ENCODE results near the gene SUN2. TPM values are rescaled to one million over a fixed set of nuclear protein-coding genes. Genes with fewer than 3 reads are reported as not detected.

Gene SUN2
- total RNA-seq, 1 experiment from 2014 or later = 169 TPM

DNA sequence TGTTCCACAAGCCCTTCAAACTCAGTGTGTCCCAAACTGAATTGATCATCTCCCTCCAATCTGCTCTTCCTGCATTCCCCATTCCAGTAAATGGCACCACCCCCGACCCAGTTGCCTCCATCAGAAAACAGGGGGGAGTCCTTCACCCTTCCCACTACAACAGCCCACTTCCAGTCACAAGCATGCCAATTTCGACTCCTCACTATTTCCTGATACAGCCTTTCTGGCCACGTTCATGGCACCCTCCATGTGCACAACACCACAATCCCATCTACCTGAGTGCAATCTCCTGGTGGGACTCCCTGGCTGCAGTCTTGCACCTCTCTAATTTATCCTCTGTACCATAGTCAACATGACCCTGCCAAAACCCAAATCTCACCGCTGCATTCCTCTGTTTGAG, 39.8 kb upstream of the SUN2 start:
- ChIA-PET POLR2A (ENCODE audit: unreplicated experiment) (no interaction called here), CTCF (no interaction called here)
- no peak overlapping the region for H3K4me2 ChIP-seq
- H3K36me3 ChIP-seq (ENCODE audit: low read depth) = 0 out of 2 replicates have a peak, but pooled peaks cover 2% of the 10 kb centered on the region
- peaks cover 18% of the 10 kb centered on the region for H3K4me1 ChIP-seq (replicated peaks; ENCODE audit: insufficient read depth)
- no peak overlapping the region for H3K4me3 ChIP-seq
- no TSS peak for BruUV-seq (replicated peaks)
- no peaks in the 10 kb centered on the region for H3K9me2 ChIP-seq (ENCODE audit: insufficient read depth)
- intact Hi-C loops (cut with micrococcal nuclease; ENCODE audit: unreplicated experiment) = no loop called here
- H2AFZ ChIP-seq = no peak overlapping the region
- DNase-seq = no peak
- H3K27ac ChIP-seq = no peak overlapping the region
- no peaks in the 10 kb centered on the region for H3K9me3 ChIP-seq (ENCODE audit: insufficient read depth, low read depth)
- TF ChIP-seq, protein P1, sequence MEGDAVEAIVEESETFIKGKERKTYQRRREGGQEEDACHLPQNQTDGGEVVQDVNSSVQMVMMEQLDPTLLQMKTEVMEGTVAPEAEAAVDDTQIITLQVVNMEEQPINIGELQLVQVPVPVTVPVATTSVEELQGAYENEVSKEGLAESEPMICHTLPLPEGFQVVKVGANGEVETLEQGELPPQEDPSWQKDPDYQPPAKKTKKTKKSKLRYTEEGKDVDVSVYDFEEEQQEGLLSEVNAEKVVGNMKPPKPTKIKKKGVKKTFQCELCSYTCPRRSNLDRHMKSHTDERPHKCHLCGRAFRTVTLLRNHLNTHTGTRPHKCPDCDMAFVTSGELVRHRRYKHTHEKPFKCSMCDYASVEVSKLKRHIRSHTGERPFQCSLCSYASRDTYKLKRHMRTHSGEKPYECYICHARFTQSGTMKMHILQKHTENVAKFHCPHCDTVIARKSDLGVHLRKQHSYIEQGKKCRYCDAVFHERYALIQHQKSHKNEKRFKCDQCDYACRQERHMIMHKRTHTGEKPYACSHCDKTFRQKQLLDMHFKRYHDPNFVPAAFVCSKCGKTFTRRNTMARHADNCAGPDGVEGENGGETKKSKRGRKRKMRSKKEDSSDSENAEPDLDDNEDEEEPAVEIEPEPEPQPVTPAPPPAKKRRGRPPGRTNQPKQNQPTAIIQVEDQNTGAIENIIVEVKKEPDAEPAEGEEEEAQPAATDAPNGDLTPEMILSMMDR (conservative IDR thresholded peaks at IDR 0.05) = no peak
- TF ChIP-seq EZH2 (IDR thresholded peaks at IDR 0.05; ENCODE audit: low read depth) = no peak
- H4K20me1 ChIP-seq (ENCODE audit: insufficient read depth) = no peaks in the 10 kb centered on the region
- peaks cover 11% of the 10 kb centered on the region; the same call in 1 of the 2 replicates for H3F3A ChIP-seq (ENCODE audit: insufficient read depth, low read depth)
- H3K27me3 ChIP-seq (ENCODE audit: insufficient read depth, low read depth) = no peaks in the 10 kb centered on the region
- peaks cover 14% of the 10 kb centered on the region for H3K79me2 ChIP-seq (ENCODE audit: low read depth)

DNA sequence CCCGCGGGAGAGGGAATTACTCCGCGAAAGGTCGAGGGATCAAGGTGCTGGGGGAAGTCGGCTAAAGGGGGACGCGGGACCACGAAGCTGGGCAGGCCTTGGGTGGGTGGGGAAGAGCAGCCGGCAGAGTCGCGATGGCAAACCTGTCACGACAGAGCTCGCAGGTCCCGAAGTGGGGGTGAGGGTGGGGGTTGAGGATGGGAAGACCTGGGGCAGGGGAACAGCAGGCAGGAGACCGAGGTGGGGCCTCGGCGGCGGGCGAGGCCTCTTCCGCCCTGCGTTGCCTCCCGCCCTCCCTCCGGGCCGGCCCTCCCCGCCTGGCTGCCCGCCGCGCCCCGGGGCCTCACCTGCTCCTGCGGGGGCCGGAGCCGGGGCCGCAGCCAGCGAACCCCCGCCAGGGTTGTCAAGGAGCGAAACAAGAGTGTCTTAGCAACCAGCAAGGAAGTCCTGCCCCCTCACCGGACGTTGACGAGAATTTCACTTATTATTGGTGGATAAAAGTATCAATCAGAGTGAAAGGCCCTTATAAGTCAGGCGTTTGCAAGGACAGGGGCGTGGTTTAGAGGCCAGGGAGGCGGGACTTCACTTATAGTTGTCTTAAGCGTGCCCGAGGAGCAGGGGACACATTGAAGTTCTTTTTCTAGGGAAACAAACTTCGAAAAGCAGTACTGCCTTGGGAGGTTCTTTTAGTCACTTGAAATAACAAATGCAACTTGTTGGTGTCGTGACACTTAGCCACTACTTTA, 38.1 kb upstream of the SUN2 start, which contains the start of gene DNAL4:
Gene DNAL4 (minus strand): TSS at position 423 of the 746 bp plus-strand sequence. CDS start 11,412 bp downstream, outside the sequence.
- H3K9me3 ChIP-seq (ENCODE audit: insufficient read depth, low read depth) = no peaks in the 10 kb centered on the region
- intact Hi-C loops (cut with micrococcal nuclease; ENCODE audit: unreplicated experiment) = no loop called here

DNA sequence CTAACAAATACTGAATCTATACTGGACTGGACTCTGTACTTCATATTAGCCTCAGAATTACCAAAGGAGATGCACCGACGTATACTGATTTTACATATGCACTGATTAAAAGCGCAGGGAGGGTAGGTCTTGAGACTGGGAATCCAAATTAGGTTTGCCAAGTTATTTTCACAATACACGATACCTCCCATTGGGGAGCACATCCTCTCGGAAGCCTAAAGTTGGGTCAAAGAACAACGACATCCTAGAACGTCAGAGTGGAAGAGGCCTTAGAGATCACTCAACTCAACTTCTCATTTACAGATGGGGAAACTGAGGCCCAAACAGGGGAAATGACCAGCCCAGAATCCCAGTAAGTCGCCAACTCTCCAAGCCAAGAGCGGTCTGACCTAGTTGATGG, 37.5 kb upstream of the SUN2 start:
- TF ChIP-seq EZH2 (IDR thresholded peaks at IDR 0.05; ENCODE audit: low read depth) = no peak
- TF ChIP-seq, protein P1 (conservative IDR thresholded peaks at IDR 0.05) = no peak
- Histone ChIP-seq H3K27ac (0 out of 2 replicates have a peak overlapping the region, but pooled peaks have one; percentile 1), H3K9me3 (ENCODE audit: insufficient read depth, low read depth) (no peaks in the 10 kb centered on the region), H3K36me3 (ENCODE audit: low read depth) (0 out of 2 replicates have a peak, but pooled peaks cover 5% of the 10 kb centered on the region), H3K27me3 (ENCODE audit: insufficient read depth, low read depth) (no peaks in the 10 kb centered on the region), H2AFZ (peak overlapping the region; percentile 82), H3F3A (ENCODE audit: insufficient read depth, low read depth) (peaks cover 20% of the 10 kb centered on the region; the same call in 1 of the 2 replicates), H3K4me2 (peak overlapping the region; percentile 88), H3K79me2 (ENCODE audit: low read depth) (peaks cover 14% of the 10 kb centered on the region), H4K20me1 (ENCODE audit: insufficient read depth) (no peaks in the 10 kb centered on the region), H3K4me3 (peak overlapping the region; percentile 85), H3K4me1 (replicated peaks; ENCODE audit: insufficient read depth) (peaks cover 24% of the 10 kb centered on the region), H3K9me2 (ENCODE audit: insufficient read depth) (no peaks in the 10 kb centered on the region)
- CTCF ChIA-PET = no interaction called here
- BruUV-seq (replicated peaks) = TSS peak; percentile 70
- no peak for DNase-seq
- POLR2A ChIA-PET (ENCODE audit: unreplicated experiment) = no interaction called here
- intact Hi-C loops (cut with micrococcal nuclease; ENCODE audit: unreplicated experiment) = no loop called here

More for the DNA sequence above, 38.1 kb upstream of the SUN2 start, which contains the start of gene DNAL4:
- Histone ChIP-seq H3F3A (ENCODE audit: insufficient read depth, low read depth) (peaks cover 15% of the 10 kb centered on the region; the same call in 1 of the 2 replicates), H3K4me1 (replicated peaks; ENCODE audit: insufficient read depth) (peaks cover 21% of the 10 kb centered on the region), H3K4me2 (peak within 1 kb of the TSS; percentile 88), H4K20me1 (ENCODE audit: insufficient read depth) (no peaks in the 10 kb centered on the region), H3K36me3 (ENCODE audit: low read depth) (0 out of 2 replicates have a peak, but pooled peaks cover 5% of the 10 kb centered on the region), H3K27ac (peak within 1 kb of the TSS; percentile 3; the same call in 1 of the 2 replicates), H3K79me2 (ENCODE audit: low read depth) (peaks cover 14% of the 10 kb centered on the region), H3K9me2 (ENCODE audit: insufficient read depth) (no peaks in the 10 kb centered on the region), H3K4me3 (peak within 1 kb of the TSS; percentile 85), H2AFZ (peak within 1 kb of the TSS; percentile 87), H3K27me3 (ENCODE audit: insufficient read depth, low read depth) (no peaks in the 10 kb centered on the region)
- no TSS peak for BruUV-seq (replicated peaks)
- TF ChIP-seq, protein P1 (conservative IDR thresholded peaks at IDR 0.05) = no peak
- TF ChIP-seq EZH2 (IDR thresholded peaks at IDR 0.05; ENCODE audit: low read depth) = no peak
- CTCF ChIA-PET = no interaction called here
- peak; percentile 95 to 99 for DNase-seq
- POLR2A ChIA-PET (ENCODE audit: unreplicated experiment) = no interaction called here

All from PC-9 (cell line).